H1 (cell line): ENCODE results near the gene PRR5.

Experiments
- ATF2 ChIP-seq: IDR thresholded peaks from 2 replicates; pipeline ENCODE4 v1.6.1; 2012; ENCODE audit warnings: low read length, inconsistent platforms
- BACH1 ChIP-seq: IDR thresholded peaks from 2 replicates; pipeline ENCODE4 v1.6.1; 2012; ENCODE audit warnings: low read length, improper control_type of control experiment
- EZH2 ChIP-seq: fragments of 200-600 bp; sonication (generic); IDR thresholded peaks from 2 replicates; pipeline ENCODE4 v1.7.1; 2012; ENCODE audit warnings: low read depth, mild to moderate bottlenecking, moderate library complexity, low read length, inconsistent platforms; ENCODE audit not compliant: severe bottlenecking
- KDM1A ChIP-seq: fragments of 200-600, 300-600 bp; sonication (generic); IDR thresholded peaks from 2 replicates; pipeline ENCODE4 v1.7.1; 2016; ENCODE audit warnings: mild to moderate bottlenecking, low read length, borderline replicate concordance
- POLR2AphosphoS5 ChIP-seq: IDR thresholded peaks from 2 replicates; pipeline ENCODE4 v1.6.1; 2011; ENCODE audit warnings: low read depth, low read length
- RFX5 ChIP-seq: IDR thresholded peaks from 2 replicates; pipeline ENCODE4 v1.6.1; 2011; ENCODE audit warnings: low read depth, low read length, improper control_type of control experiment, borderline replicate concordance
- SUZ12 ChIP-seq: fragments of 200-600 bp; sonication (generic); IDR thresholded peaks from 2 replicates; pipeline ENCODE4 v1.6.1; 2012; ENCODE audit warnings: mild to moderate bottlenecking, inconsistent platforms, low read length, moderate library complexity, mixed read lengths
- TEAD4 ChIP-seq: IDR thresholded peaks from 2 replicates; pipeline ENCODE4 v1.6.1; 2012; ENCODE audit warnings: low read depth, low read length, inconsistent platforms, mixed read lengths
- ZNF274 ChIP-seq: IDR thresholded peaks from 2 replicates; pipeline ENCODE4 v1.7.0; 2012; ENCODE audit warnings: low read length, borderline replicate concordance; ENCODE audit errors: extremely low read depth
- TF ChIP-seq, protein P1 (sequence below), 3 experiments: IDR thresholded peaks; 1 replicate in 2 of 3; 2 replicates in 1 of 3; pipeline versions ENCODE4 v1.5.1 to v1.6.1; 2011; ENCODE audit warnings: low read length in 3 of 3, mild to moderate bottlenecking in 3 of 3, inconsistent platforms in 2 of 3, low read depth in 1 of 3, moderate library complexity in 1 of 3; ENCODE audit not compliant: insufficient read depth in 1 of 3; ENCODE audit errors: control extremely low read depth in 1 of 3

GRCh38 chr22:44661659-44662569 is 40.1 kb upstream of the PRR5 start:
- TF ChIP-seq, protein P1, sequence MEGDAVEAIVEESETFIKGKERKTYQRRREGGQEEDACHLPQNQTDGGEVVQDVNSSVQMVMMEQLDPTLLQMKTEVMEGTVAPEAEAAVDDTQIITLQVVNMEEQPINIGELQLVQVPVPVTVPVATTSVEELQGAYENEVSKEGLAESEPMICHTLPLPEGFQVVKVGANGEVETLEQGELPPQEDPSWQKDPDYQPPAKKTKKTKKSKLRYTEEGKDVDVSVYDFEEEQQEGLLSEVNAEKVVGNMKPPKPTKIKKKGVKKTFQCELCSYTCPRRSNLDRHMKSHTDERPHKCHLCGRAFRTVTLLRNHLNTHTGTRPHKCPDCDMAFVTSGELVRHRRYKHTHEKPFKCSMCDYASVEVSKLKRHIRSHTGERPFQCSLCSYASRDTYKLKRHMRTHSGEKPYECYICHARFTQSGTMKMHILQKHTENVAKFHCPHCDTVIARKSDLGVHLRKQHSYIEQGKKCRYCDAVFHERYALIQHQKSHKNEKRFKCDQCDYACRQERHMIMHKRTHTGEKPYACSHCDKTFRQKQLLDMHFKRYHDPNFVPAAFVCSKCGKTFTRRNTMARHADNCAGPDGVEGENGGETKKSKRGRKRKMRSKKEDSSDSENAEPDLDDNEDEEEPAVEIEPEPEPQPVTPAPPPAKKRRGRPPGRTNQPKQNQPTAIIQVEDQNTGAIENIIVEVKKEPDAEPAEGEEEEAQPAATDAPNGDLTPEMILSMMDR (IDR thresholded peaks at IDR 0.05; ENCODE audit: control extremely low read depth in 1 of 3, insufficient read depth in 1 of 3, low read depth in 1 of 3, low read length in 3 of 3): no peak
- TF ChIP-seq ATF2 (no peak), RFX5 (no peak), EZH2 (no peak), ZNF274 (no peak), BACH1 (no peak), SUZ12 (no peak), KDM1A (no peak), TEAD4 (no peak), POLR2AphosphoS5 (no peak)
